HG03039 (cell line): ENCODE data around the gene DENND1A.

Experiments
- ATAC-seq: cut with Tn5 transposase; IDR thresholded peaks from one replicate; pipeline ENCODE4 v1.9.1; 2021; ENCODE audit warnings: mild to moderate bottlenecking, moderate library complexity; ENCODE audit not compliant: unreplicated experiment

Gene DENND1A

GRCh38 chr9:123550797-123551196 is 379.1 kb downstream of the DENND1A start:
- ATAC-seq: no peak

GRCh38 chr9:123550012-123550411 is 379.9 kb downstream of the DENND1A start:
- no peak for ATAC-seq

GRCh38 chr9:123548741-123549545 is 381.0 kb downstream of the DENND1A start:
- no peak for ATAC-seq

GRCh38 chr9:123544007-123544827 is 385.7 kb downstream of the DENND1A start:
- ATAC-seq: no peak

GRCh38 chr9:123543492-123543891 is 386.4 kb downstream of the DENND1A start:
- ATAC-seq: no peak

- ATAC-seq: no peak
Observed at GRCh38 chr9:123542435-123543225, 387.3 kb downstream of the DENND1A start.

- ATAC-seq: no peak
Observed at GRCh38 chr9:123541411-123541810, 388.5 kb downstream of the DENND1A start.

- no peak for ATAC-seq
Observed at GRCh38 chr9:123540457-123540856, 389.5 kb downstream of the DENND1A start.

- ATAC-seq: no peak
Observed at GRCh38 chr9:123537809-123538208, 392.1 kb downstream of the DENND1A start.

GRCh38 chr9:123536455-123536868 is 393.5 kb downstream of the DENND1A start:
- no peak for ATAC-seq

- ATAC-seq: no peak
Observed at GRCh38 chr9:123534336-123534735, 395.6 kb downstream of the DENND1A start.

GRCh38 chr9:123530244-123530643 is 399.7 kb downstream of the DENND1A start:
- no peak for ATAC-seq

GRCh38 chr9:123528501-123528900 is 401.4 kb downstream of the DENND1A start:
- no peak for ATAC-seq

GRCh38 chr9:123527981-123528380 is 401.9 kb downstream of the DENND1A start:
- ATAC-seq: no peak

- no peak for ATAC-seq
Observed at GRCh38 chr9:123525957-123526356, 404.0 kb downstream of the DENND1A start.

GRCh38 chr9:123525424-123525823 is 404.5 kb downstream of the DENND1A start:
- no peak for ATAC-seq

- no peak for ATAC-seq
Observed at GRCh38 chr9:123524866-123525265, 405.1 kb downstream of the DENND1A start.

GRCh38 chr9:123523845-123524244 is 406.1 kb downstream of the DENND1A start:
- no peak for ATAC-seq

GRCh38 chr9:123523001-123523400 is 406.9 kb downstream of the DENND1A start:
- no peak for ATAC-seq

- no peak for ATAC-seq
Observed at GRCh38 chr9:123522251-123522650, 407.7 kb downstream of the DENND1A start.

GRCh38 chr9:123518338-123518737 is 411.6 kb downstream of the DENND1A start:
- no peak for ATAC-seq
